Caki2 (cell line): ENCODE results near the gene KCNK4. TPM values are rescaled to one million over a fixed set of nuclear protein-coding genes. Genes with fewer than 3 reads are reported as not detected.
A peak's percentile ranks its signal among the peaks of the same experiment; 100 is the strongest.
"Not testable (repeated sequence)": the region's sequence is repeated elsewhere in the genome, so short reads cannot be mapped to it uniquely, and the experiment has no call there.

Experiments
- DNase-seq: peaks from one replicate; pipeline ENCODE4 v3.0.0-alpha.2; 2015; ENCODE audit warnings: low read depth
- in situ Hi-C: cut with HindIII; loops from 2 replicates; pipeline ENCODE4 v1.10.0; 2016; ENCODE audit warnings: low sequenced_read_pairs, low pct_unique_long_range_greater_than_20kb, mixed read lengths
- total RNA-seq: library from RNA; depleted of rRNA; stranded (reverse); fragments of >200 nt; shearing (Covaris generic); gene quantifications from 2 replicates; pipeline ENCODE4 v1.2.3, GENCODE V29; 2014; ENCODE audit warnings: low replicate concordance; rRNA removed

The KCNK4 gene
- not detected in 2 replicates for total RNA-seq

DNA sequence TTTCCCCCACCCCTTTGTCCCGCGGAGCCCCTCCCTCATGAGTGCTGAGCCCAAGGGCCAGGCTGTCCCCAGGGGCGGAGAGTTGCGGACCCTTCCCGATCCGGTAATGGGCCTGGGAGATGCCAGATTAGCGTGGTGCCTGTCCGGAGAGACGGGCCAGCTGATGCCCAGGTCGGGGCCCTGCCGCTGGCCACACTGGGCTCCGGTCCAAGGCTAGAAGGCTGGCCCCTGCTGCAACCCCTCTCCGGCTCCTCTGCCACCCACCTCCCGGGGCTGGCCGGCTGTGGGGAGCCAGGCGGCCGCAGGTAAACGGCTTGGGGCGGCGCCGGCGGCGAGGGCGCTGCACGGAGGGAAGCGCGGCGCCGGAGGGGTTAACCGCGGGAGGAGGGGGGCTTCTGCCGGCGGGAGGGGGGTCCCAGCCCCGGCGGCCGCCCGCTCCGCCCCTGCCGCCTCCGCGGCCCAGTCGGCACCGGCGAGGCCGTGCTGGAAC, at the start of gene KCNK4:
TSS of gene KCNK4 (plus strand) at position 41 of the 490 bp plus-strand sequence. CDS start 1,717 bp downstream, outside the sequence.
- no peak for DNase-seq
- in situ Hi-C loops: no loop called here

DNA sequence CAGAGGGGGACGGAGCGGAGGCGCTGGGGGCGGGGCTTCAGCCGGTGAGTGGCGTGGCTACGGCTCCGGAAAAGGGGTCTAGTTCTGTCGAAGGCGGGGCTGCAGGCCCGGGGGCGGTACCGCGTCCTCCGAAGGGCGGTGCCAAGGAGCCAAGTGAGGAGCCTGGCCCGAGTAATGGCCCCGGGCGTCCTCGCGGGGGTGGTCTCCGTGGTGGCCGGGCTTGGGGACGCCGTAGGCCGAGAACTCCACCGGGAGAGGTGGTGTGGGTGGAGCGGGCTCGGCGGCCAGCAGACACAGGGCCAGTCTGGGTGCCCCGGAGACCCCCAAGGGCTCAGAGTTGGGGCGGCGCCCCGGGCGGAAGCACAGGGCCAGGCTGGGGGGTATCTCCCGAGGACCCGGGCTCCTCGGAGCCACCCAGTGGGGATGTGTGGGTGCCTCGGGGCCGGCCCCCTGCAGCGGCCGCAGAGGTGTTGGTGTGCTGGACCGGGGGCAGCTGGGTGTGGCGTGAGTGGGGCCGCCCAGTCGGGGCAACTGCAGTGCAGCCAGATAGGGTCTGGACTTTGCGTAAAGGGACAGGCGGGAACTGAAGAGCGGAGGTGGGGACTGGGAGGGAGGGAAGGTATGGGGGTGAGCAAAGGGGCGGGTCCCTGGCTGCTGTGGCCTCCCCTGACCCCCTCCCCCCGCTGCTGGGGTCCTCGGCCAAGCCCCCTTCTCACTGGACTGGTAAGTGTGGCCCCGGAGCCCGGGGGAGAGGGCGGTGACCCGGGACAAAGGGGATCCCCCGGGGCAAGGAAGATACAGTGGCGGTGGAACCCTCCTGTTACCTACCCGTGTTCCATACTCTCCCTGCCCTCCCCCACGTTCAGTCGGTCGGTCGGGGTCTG, 49.4 kb upstream of the KCNK4 start:
- peak; percentile 39 for DNase-seq

DNA sequence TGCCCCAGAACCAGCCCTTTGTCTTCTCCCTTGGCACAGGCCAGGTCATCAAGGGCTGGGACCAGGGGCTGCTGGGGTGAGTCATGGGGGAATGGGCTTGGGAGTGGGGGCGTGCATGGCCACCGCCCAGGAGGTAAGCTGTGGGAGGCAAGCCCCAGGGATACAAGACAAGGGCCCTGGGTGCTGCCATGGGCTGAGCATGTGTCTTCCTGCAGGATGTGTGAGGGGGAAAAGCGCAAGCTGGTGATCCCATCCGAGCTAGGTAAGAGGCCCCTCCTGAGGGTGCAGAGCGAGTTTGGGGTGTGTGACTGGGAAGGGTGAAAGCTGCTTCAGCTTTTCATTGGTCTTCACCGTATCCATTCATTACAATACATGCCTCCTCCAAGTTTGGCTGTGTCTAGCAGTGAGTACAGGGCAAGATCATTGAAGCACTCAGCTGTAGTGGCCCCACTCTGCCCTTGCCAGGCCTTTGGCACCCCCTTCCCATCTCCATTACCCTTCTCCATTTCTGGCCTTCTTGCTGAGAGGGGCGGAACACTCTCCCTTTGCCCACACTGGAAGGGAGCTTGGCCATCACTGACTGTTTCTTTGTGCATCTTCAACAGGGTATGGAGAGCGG, 47.8 kb upstream of the KCNK4 start:
- DNase-seq: no peak
- in situ Hi-C loops: no loop called here

More for the DNA sequence above, 49.4 kb upstream of the KCNK4 start:
- in situ Hi-C loops: no loop called here

DNA sequence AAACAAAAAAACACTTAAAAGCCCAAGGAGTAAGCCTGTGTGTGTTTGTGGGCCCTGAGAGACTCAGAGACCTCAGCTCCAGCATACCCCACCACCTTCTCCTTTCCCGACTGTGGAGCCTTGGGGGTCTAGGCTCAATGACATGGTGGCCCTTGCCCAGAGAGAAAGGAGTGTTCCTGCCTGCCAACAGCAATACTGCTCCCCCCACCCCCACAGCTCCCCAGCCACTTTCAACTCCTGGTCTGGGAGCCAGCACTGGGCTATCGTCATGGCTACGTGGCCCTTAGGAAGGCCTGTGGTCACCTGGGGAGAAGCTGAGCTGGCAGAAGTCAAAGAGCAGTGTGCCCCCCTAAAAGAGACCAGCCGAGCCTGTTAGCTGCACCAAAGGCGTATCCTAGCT, 47.0 kb upstream of the KCNK4 start:
- in situ Hi-C loops: no loop called here
- no peak for DNase-seq

DNA sequence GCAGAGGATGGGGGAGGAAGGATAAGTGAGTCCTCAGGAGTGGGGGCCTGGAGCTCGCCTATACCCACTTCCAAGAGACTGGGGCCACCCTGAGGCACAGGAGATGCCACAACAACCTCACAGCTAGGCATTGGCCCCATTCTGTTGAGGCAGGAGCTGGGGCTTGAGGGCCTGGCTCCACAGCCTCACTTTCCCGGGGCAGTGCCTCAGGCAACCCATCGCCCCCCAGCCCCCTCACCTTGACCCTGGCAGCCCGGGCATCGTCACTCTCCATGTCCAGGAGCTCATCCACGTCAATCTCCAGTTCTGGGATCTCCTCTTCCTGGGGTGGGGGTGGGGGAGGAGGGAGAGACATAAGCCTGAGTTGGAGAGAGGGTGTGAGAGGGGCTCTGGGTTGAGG, 46.1 kb upstream of the KCNK4 start:
- DNase-seq: no peak
- in situ Hi-C loops: no loop called here

DNA sequence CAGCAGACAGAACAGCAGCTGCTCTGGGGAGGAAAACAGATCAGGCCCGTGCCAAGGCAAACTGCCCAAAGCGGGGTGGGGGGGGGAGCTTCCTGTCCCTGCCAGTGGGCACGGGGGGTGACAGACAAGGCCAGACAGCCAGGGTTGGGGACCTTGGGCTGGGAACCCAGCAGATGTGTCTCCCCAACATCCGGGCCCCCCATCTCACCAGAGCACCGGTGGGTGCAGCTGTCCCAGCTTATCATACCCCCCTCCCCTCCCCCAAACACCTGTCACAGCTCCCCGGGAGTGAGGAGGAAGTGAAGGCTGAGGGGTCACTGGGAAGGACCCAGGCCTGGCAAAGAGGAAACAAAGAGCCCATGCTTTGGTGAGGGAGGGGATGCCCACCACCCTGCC, 45.7 kb upstream of the KCNK4 start:
- in situ Hi-C loops: no loop called here
- DNase-seq: no peak

DNA sequence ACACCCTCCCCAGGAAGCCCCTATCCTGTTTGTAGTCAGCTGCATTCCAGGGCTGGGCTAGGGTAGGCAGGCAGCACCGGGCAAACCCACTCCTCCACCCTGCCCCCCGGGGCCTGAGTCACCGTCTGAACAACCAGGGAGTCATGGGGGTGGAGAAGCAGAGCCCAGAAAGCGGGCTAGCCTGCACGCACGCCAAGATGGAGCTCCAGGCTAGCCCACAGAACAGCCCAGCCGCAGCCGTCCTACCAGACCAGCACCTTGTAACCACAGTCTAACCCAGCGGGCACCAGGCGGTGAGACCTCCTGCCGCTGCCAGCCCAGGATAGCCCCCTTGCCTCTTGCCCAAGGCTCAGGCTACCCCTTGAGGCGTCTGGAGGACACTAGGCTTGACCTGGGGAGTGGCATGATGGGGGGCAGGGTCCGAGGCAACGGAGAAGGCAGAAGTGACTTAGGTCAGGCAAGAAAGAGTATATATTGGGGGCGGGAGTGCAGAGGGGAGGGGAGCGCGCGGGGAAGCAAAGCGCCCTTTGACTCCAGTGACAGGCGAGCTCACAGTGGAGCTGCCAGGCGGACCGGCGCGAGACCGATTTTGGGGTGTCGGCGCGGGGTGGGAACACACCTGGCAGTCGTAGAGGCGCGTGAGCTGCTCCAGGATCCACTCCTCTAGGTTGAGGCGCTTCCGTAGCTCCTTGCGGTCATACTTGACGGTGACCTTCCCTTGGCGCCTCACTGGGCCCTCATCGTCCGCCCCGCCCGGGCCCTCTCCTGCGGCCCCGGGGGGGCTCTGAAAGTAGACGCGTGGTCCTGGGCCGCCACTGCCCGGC, 45.1 kb upstream of the KCNK4 start:
- in situ Hi-C loops: no loop called here
- peak; percentile 82 for DNase-seq

DNA sequence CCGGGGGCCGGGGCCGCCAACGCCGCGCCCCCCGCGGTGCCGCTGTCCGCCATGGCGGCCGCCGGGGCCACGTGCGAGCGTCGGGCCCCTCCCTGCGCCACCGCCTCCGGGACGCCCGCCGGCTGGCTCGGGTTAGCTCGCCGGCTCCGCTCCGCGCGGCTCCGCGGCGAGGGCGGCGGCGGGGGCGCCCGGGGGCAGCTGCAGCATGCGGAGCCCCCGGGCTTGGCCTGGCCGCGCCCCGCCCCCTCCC, 44.6 kb upstream of the KCNK4 start:
- in situ Hi-C loops, DNase-seq: not testable (repeated sequence)

DNA sequence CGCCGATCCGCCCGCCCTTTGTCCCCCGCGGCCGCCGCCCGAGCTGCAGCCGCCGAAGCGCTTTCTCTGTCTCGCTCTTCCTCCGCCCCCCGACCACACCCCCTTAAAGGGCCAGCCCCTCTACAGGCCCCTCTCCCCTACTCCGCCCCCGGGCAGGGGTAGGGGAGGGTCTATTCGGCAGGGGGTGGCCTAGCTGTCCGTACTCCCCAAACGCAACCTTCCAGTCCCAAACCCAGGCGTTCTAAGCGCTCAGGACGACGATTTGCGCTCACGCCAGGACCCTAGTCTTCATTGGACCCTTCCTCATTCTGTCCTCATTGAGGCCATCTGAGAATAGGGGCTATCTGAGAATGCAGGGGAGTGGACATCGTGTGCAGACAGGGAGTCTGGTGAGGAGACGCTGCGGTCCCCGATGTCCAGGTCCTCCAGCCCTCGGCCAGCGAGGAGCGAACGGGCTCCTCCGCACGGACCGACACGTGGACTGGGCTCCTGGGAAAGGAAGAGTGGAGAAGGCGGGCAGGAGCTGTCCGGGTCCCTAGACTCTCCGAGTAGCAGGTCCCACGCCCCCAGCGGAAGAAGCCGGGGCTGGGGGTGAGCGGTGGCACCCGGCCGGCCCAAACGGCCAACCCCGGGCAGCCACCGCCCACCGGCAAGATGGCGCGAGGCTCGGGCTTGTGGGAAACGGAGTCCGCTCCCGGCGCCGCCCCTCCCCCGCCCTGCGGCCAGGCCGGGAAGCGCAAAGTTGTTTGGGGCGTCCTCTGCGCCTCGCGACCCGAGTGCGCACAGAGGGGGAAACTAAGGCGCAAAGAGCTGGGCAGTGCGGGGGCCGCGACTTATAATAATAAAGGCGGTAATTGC, 44.0 kb upstream of the KCNK4 start, which contains the start of gene PPP1R14B:
TSS of gene PPP1R14B (minus strand) at position 73 of the 858 bp plus-strand sequence. CDS start 270 bp downstream, outside the sequence.
- peak; percentile 88 for DNase-seq
- in situ Hi-C loops: no loop called here

DNA sequence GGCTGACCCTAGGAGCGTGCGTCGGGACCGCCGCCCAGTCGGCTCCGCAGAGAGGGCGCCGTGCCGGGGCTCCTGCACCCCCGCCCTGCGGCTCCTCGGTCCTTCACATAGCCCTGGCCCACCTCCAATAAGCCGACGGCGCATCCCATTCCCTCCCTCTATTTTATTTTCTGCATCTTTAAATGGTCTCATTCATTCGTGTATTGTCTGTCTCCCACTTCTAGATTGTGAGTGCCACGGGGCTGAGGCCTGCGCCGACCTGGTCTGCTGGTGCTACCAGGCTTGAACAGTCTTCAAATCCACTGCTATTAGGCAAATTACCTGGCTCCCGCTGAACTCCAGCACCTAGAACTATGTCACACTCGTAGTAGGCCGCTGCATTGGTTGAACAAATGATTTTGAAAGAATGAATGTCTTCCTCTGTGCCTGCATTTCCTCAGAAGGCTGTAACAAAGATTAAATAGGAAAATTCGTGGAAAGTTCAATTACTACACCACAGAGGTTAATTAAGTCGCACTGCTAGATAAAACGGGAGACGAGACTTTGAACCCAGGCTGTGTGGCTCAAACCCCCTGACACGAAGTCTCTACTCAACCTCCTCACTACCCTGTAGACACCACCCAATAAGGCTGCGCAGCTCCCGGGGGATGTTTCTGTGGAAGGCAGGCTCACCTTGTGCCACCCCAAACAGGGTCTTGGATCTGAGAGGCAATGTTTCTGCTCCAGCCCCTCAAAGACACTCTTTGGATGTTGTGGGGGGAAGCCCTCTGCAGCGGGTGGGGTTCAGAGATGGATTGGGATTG, 43.2 kb upstream of the KCNK4 start:
- DNase-seq: no peak
- in situ Hi-C loops: no loop called here

DNA sequence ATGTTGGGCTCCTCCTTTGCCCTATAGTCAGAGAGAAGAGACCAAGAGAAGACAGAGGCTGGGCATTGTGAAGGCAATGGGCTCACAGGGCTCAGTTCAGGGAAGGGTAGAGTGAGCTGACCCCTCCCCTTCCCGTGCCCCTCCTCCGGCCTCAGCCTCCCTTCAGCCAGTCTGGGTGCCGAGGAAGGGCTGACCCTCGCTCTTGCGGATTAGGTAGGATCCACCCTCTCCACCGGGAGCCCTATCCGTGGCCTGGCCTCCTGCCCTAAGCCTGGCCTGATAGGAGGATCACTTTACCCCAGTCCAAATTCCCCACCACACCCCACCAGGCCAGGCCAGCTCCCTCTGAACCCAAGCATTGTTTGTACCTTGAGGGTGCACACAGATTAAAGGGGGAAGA, 42.5 kb upstream of the KCNK4 start:
- in situ Hi-C loops: no loop called here
- no peak for DNase-seq

DNA sequence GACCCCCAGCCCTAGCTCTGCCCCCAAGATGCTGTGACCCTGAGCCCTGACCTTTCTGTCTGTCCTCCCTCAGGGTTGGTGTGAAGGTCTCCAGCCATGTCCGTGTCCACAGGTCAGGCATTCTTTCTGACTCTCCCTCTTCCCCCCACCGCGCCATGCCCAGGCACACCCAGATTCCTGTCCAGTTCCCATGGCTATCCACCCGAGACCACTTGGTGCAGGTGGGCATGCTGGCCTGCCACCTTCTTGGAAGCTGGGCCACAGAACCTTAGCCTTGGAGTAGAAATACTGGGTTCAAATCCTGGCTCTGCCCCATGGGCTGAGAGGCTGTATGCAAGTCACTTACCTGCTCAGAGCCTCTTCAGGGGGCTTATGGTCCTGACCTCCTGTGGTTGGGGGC, 42.1 kb upstream of the KCNK4 start:
- in situ Hi-C loops: no loop called here
- DNase-seq: no peak

DNA sequence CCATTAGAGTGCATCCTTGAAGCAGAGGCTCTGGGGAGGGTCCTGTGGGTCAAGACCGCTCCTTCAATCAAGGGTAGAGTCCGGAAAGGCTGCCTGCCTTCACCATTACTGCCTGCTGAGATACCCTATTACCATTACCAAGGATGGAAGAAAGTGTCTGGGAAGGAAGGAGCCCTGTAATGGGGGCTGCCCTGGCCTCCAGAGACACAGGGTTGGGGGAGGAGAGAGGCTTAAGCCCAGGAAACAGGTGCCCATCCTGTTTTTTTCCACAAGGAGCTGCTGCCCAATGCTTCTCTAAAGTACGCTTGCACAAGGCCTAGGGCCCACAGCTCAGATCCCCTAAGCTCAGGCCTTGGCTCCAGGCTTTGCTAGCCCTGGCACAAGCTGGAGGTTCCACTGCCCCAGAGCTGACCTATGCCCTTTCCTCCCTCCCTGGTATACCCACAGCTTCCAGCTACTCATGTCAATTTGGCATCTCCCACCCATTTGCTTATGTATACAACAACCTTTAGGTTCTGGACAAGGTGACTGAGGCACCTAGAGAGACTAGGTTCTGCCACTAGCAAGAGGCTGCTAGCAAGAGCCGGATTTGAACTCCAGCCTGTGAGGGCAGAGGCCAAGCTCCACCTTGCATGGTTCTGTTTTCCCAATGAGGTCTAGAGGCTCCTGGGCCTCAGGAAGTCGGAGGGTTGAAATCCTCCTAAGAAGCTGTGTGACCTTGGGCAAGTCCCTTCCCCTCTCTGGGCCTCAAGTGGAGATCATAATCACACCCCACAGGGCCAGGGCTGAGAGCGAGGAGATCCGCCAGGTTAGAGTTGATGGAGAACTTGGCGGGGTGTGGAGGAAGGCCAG, 41.3 kb upstream of the KCNK4 start:
- DNase-seq: no peak
- in situ Hi-C loops: no loop called here

DNA sequence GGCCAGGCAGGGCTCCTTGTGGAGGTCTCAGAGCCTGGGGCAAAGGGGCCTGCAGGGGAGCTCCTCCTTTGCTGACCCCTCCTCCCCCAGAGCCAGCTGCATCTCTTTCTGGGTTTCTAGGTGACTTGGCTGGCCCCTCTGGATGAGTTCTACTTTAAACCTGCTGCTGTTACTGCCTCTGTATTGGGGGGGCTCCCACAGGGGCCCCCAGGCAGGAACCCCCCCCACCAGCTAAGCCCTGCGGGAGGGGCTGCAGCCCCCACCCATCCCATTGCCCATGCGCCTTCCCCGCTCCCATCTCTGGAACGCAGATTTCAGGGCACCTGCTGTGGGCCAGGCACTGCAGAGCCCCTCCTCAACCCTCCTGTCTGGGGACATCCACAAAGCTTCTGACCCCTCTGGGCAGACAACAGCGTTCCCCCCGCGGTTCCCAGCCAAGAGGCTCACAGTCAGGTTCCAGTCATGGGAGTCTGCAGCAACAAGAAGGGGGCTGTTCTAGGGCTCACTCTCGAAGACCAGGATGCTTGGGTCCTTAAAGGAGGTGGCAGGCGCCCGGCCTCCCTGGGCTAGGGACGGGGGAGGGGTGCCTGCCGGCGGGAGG, 40.6 kb upstream of the KCNK4 start:
- in situ Hi-C loops: no loop called here
- no peak for DNase-seq

DNA sequence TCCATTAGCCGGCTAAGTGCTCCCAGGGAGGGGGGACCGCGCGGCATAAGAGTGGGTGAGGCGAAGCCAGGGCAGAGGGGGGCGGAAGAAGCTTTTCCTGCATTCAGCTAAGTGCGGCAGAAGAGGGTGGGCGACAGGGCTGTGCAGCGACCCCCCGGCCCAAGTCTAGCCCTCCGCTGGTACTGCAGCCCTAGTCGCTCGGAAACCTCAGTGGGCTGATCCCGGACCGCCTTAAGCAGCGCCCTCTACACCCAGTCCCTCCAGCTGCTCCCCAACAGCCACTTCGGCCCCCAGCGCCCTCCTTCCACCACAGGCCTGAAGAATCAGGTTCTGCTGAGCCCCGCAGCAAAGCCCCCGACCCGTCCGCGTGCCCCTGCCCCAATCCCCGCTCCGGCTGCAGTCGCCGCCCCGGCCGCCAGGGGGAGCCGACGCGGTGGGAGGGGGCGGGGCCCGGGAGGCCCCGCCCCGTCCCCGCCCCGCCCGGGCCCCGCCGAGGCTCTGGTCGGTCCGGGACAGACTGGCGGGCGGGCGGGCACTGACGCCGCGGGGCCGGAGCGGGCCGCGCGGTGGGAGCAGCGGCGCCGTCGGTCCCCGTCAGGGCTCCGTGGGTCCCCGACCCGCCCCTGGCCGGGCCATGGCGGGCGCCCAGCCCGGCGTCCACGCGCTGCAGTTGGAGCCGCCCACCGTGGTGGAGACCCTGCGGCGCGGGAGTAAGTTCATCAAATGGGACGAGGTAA, 39.9 kb upstream of the KCNK4 start, which contains the start of gene PLCB3:
TSS of gene PLCB3 (plus strand) at position 515 of the 737 bp plus-strand sequence. CDS start at position 635, 120 bp downstream.
- peak; percentile 33 for DNase-seq
- in situ Hi-C loops: no loop called here

DNA sequence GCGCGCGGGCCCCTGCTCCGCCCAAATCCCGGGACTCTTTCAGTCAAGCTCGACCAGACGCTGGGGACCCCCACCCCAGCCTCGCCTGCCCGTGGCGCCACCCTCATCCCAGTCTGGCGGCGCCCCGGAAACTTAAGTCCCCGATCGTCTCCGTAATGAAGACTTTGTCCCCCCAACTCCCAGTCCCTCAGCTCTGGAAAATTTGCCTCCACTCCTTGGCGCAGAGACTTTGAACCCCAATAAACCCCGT, 39.4 kb upstream of the KCNK4 start:
- in situ Hi-C loops: no loop called here
- no peak for DNase-seq
